CD4-positive, CD25-positive, alpha-beta regulatory T cell (primary cell): ENCODE results near the gene CCNY. TPM values are rescaled to one million over a fixed set of nuclear protein-coding genes. Genes with fewer than 3 reads are reported as not detected.

Experiments
- ATAC-seq, 2 donors: fragments of 150-1000 bp; cut with Tn5 transposase; one replicate each; pipeline ENCODE4 v1.10.0; 2021; ENCODE audit warnings: low read depth in 2 of 2, moderate number of reproducible peaks in 2 of 2, moderate library complexity in 1 of 2
- DNase-seq, 3 donors: peaks; one replicate each; pipeline versions ENCODE4 v3.0.0 to v3.0.0-alpha.2; 2012 to 2022; ENCODE audit warnings: mixed read lengths in 1 of 3
- H3K27ac ChIP-seq: one replicate; pipeline ENCODE4 v1.7.0; 2013; ENCODE audit warnings: mild to moderate bottlenecking, low read length; ENCODE audit not compliant: insufficient read depth, poor library complexity, severe bottlenecking
- H3K27me3 ChIP-seq: one replicate; pipeline ENCODE4 v1.7.0; 2013; ENCODE audit warnings: low read length; ENCODE audit not compliant: control insufficient read depth, insufficient read depth
- H3K36me3 ChIP-seq: one replicate; pipeline ENCODE4 v1.7.0; 2013; ENCODE audit warnings: mild to moderate bottlenecking, low read length, moderate library complexity; ENCODE audit not compliant: control insufficient read depth, insufficient read depth
- H3K4me1 ChIP-seq: 2 replicates; pipeline ENCODE4 v1.7.0; 2013; ENCODE audit warnings: mild to moderate bottlenecking, low read length; ENCODE audit not compliant: insufficient read depth, control insufficient read depth, poor library complexity, severe bottlenecking
- H3K4me3 ChIP-seq: one replicate; pipeline ENCODE4 v1.7.0; 2013; ENCODE audit warnings: low read depth, mild to moderate bottlenecking, low read length, moderate library complexity
- H3K9me3 ChIP-seq, 2 experiments: 1 replicate in 1 of 2; 2 replicates in 1 of 2; pipeline ENCODE4 v1.7.0; 2013; ENCODE audit warnings: low read length in 2 of 2, mild to moderate bottlenecking in 1 of 2, moderate library complexity in 1 of 2; ENCODE audit not compliant: control insufficient read depth in 2 of 2
- H3K27ac Mint-ChIP-seq, 3 donors: one replicate each; pipeline ENCODE4 v1.8.0; 2020 to 2022; ENCODE audit warnings: mild to moderate bottlenecking in 3 of 3, mixed read lengths in 3 of 3, moderate library complexity in 2 of 3
- H3K27me3 Mint-ChIP-seq: one replicate; pipeline ENCODE4 v1.8.0; 2022; ENCODE audit warnings: mild to moderate bottlenecking, mixed read lengths
- H3K36me3 Mint-ChIP-seq: one replicate; pipeline ENCODE4 v1.8.0; 2020; ENCODE audit warnings: mixed read lengths
- H3K4me1 Mint-ChIP-seq, 4 donors: one replicate each; pipeline ENCODE4 v1.8.0; 2020 to 2022; ENCODE audit warnings: mixed read lengths in 4 of 4, mild to moderate bottlenecking in 1 of 4
- H3K4me3 Mint-ChIP-seq, 4 donors: one replicate each; pipeline ENCODE4 v1.8.0; 2020 to 2022; ENCODE audit warnings: mild to moderate bottlenecking in 4 of 4, mixed read lengths in 4 of 4, moderate library complexity in 3 of 4
- H3K9me3 Mint-ChIP-seq, 7 donors: one replicate each; pipeline ENCODE4 v1.8.0; 2020 to 2022; ENCODE audit warnings: mixed read lengths in 7 of 7, mild to moderate bottlenecking in 3 of 7, moderate library complexity in 2 of 7
- polyA plus RNA-seq, 4 donors: library from polyadenylated mRNA; unstranded; fragments of 300-500 nt; fragmentation: Illumina TruSeq; gene quantifications; one replicate each; pipeline ENCODE4 v1.2.3, GENCODE V29; 2021
- total RNA-seq: library from RNA; stranded (reverse); gene quantifications from one replicate; pipeline ENCODE4 v1.2.3, GENCODE V29; 2022

CCNY gene
- total and polyA plus RNA-seq, 5 donors from 2014 or later: 6.4 to 58.3 (median 13.1) TPM

- H3K36me3 ChIP-seq: no peaks in the 10 kb centered on the region
- peaks cover 23 to 84% (median 63%) of the 10 kb centered on the region in 4 donors for H3K4me1 Mint-ChIP-seq
- H3K9me3 ChIP-seq: no peaks in the 10 kb centered on the region
- H3K27me3 ChIP-seq: no peaks in the 10 kb centered on the region
- H3K4me1 ChIP-seq: peaks cover 16% of the 10 kb centered on the region
- no peaks in the 10 kb centered on the region for H3K27me3 Mint-ChIP-seq
- H3K27ac ChIP-seq: no peak overlapping the region
- DNase-seq (no peak), ATAC-seq (no peak)
- H3K4me3 ChIP-seq: no peak overlapping the region
- H3K9me3 Mint-ChIP-seq: no peaks in the 10 kb centered on the region
- H3K4me3 Mint-ChIP-seq: peak overlapping the region in 1 of 4 donors; percentile 26
- no peaks in the 10 kb centered on the region for H3K36me3 Mint-ChIP-seq
- no peak overlapping the region for H3K27ac Mint-ChIP-seq
Measured at GRCh38 chr10:35345383-35345742, 9.1 kb downstream of the CCNY start.

GRCh38 chr10:35346248-35346647 is 9.9 kb downstream of the CCNY start:
- H3K36me3 ChIP-seq: no peaks in the 10 kb centered on the region
- DNase-seq (no peak), ATAC-seq (no peak)
- no peak overlapping the region for H3K4me3 ChIP-seq
- H3K4me1 Mint-ChIP-seq: peaks cover 16 to 84% (median 63%) of the 10 kb centered on the region in 4 donors
- no peaks in the 10 kb centered on the region for H3K36me3 Mint-ChIP-seq
- peak overlapping the region in 1 of 4 donors; percentile 10 for H3K4me3 Mint-ChIP-seq
- peaks cover 9% of the 10 kb centered on the region for H3K4me1 ChIP-seq
- H3K9me3 Mint-ChIP-seq: no peaks in the 10 kb centered on the region
- no peaks in the 10 kb centered on the region for H3K27me3 Mint-ChIP-seq
- H3K27ac Mint-ChIP-seq: no peak overlapping the region
- no peaks in the 10 kb centered on the region for H3K9me3 ChIP-seq
- H3K27ac ChIP-seq: no peak overlapping the region
- H3K27me3 ChIP-seq: no peaks in the 10 kb centered on the region

GRCh38 chr10:35347121-35347562 is 10.8 kb downstream of the CCNY start:
- no peaks in the 10 kb centered on the region for H3K27me3 Mint-ChIP-seq
- peaks cover 13 to 83% (median 63%) of the 10 kb centered on the region in 4 donors for H3K4me1 Mint-ChIP-seq
- Histone ChIP-seq H3K36me3 (no peaks in the 10 kb centered on the region), H3K27me3 (no peaks in the 10 kb centered on the region), H3K4me1 (peaks cover 6% of the 10 kb centered on the region), H3K27ac (no peak overlapping the region), H3K4me3 (no peak overlapping the region), H3K9me3 (no peaks in the 10 kb centered on the region)
- no peaks in the 10 kb centered on the region for H3K36me3 Mint-ChIP-seq
- H3K9me3 Mint-ChIP-seq: no peaks in the 10 kb centered on the region
- no peak for DNase-seq
- H3K4me3 Mint-ChIP-seq: no peak overlapping the region
- H3K27ac Mint-ChIP-seq: peak overlapping the region in 1 of 3 donors; percentile 64
- ATAC-seq: no peak

- H3K4me1 ChIP-seq: peaks cover 15% of the 10 kb centered on the region
- no peaks in the 10 kb centered on the region for H3K36me3 ChIP-seq
- H3K4me3 Mint-ChIP-seq: peak overlapping the region in 1 of 4 donors; percentile 47
Measured at GRCh38 chr10:35347899-35348608, 11.7 kb downstream of the CCNY start.

GRCh38 chr10:35348609-35349388 is 12.5 kb downstream of the CCNY start:
- Mint-ChIP-seq H3K4me1 (peaks cover 13 to 85% (median 70%) of the 10 kb centered on the region in 4 donors), H3K27ac (no peak overlapping the region), H3K4me3 (no peak overlapping the region), H3K27me3 (no peaks in the 10 kb centered on the region), H3K36me3 (no peaks in the 10 kb centered on the region), H3K9me3 (no peaks in the 10 kb centered on the region)
- ATAC-seq (no peak), DNase-seq (no peak)
- H3K9me3 ChIP-seq: no peaks in the 10 kb centered on the region
- no peak overlapping the region for H3K27ac ChIP-seq
- H3K4me3 ChIP-seq: no peak overlapping the region
- H3K27me3 ChIP-seq: no peaks in the 10 kb centered on the region
- peaks cover 15% of the 10 kb centered on the region for H3K4me1 ChIP-seq
- no peaks in the 10 kb centered on the region for H3K36me3 ChIP-seq

More at GRCh38 chr10:35347899-35348608, 11.7 kb downstream of the CCNY start:
- Mint-ChIP-seq H3K4me1 (peaks cover 13 to 83% (median 66%) of the 10 kb centered on the region in 4 donors), H3K36me3 (no peaks in the 10 kb centered on the region), H3K27ac (no peak overlapping the region), H3K9me3 (no peaks in the 10 kb centered on the region), H3K27me3 (no peaks in the 10 kb centered on the region)
- no peak for ATAC-seq
- Histone ChIP-seq H3K4me3 (no peak overlapping the region), H3K27ac (no peak overlapping the region), H3K27me3 (no peaks in the 10 kb centered on the region), H3K9me3 (no peaks in the 10 kb centered on the region)
- no peak for DNase-seq

DNA sequence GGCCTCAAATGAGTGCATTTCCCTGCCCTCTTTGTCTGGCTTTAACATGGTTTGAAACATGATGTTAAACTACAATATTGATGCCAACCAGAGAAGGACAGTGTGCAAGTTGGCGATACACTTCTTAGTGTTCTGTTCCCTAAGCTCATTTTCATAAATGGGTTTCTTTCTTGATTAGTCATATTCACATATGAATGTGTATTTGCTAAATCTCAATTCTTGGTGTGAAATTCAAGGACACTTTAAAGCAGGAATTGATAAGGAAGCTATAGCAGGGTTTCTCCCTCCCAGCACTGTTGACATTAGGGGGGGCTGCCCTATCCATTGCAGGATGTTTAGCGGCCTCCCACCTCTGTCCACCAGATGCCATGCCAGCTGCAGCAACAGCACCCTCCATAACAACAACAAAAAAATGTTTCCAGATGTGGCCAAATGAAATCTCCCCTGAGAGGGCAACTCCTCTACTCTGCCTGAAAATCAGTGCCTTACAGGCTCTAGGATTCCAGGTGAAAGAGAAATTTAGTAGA is 13.1 kb downstream of the CCNY start:
- no peak overlapping the region for H3K4me3 Mint-ChIP-seq
- peaks cover 13 to 89% (median 73%) of the 10 kb centered on the region in 4 donors for H3K4me1 Mint-ChIP-seq
- H3K27ac Mint-ChIP-seq: peak overlapping the region in 1 of 3 donors; percentile 32
- Histone ChIP-seq H3K36me3 (no peaks in the 10 kb centered on the region), H3K27ac (no peak overlapping the region), H3K4me1 (peaks cover 15% of the 10 kb centered on the region), H3K4me3 (no peak overlapping the region), H3K27me3 (no peaks in the 10 kb centered on the region), H3K9me3 (no peaks in the 10 kb centered on the region)
- no peaks in the 10 kb centered on the region for H3K36me3 Mint-ChIP-seq
- no peaks in the 10 kb centered on the region for H3K9me3 Mint-ChIP-seq
- DNase-seq (no peak), ATAC-seq (no peak)
- H3K27me3 Mint-ChIP-seq: no peaks in the 10 kb centered on the region

- DNase-seq (no peak), ATAC-seq (no peak)
- peaks cover 20% of the 10 kb centered on the region for H3K4me1 ChIP-seq
- H3K9me3 ChIP-seq: no peaks in the 10 kb centered on the region
- Mint-ChIP-seq H3K27ac (peak overlapping the region in 1 of 3 donors; percentile 30), H3K27me3 (no peaks in the 10 kb centered on the region), H3K4me1 (peaks cover 13 to 92% (median 79%) of the 10 kb centered on the region in 4 donors), H3K9me3 (no peaks in the 10 kb centered on the region), H3K36me3 (no peaks in the 10 kb centered on the region), H3K4me3 (peak overlapping the region in 1 of 4 donors; percentile 1)
- H3K27ac ChIP-seq: no peak overlapping the region
- no peaks in the 10 kb centered on the region for H3K27me3 ChIP-seq
- H3K4me3 ChIP-seq: no peak overlapping the region
- H3K36me3 ChIP-seq: no peaks in the 10 kb centered on the region
Measured at GRCh38 chr10:35351021-35351420, 14.7 kb downstream of the CCNY start.
